HUES64 (cell line): ENCODE data around the gene LIMS3.
"Not testable (repeated sequence)": the region's sequence is repeated elsewhere in the genome, so short reads cannot be mapped to it uniquely, and the experiment has no call there.

Experiments
- H3K27ac ChIP-seq: 2 replicates; pipeline ENCODE4 v1.7.0; 2013; ENCODE audit warnings: low read depth, low read length, inconsistent platforms
- H3K27me3 ChIP-seq: 2 replicates; pipeline ENCODE4 v1.6.1; 2013; ENCODE audit warnings: mild to moderate bottlenecking, low read length; ENCODE audit not compliant: insufficient read depth
- H3K36me3 ChIP-seq: 2 replicates; pipeline ENCODE4 v1.6.1; 2013; ENCODE audit warnings: mild to moderate bottlenecking, low read length; ENCODE audit not compliant: insufficient read depth
- H3K4me1 ChIP-seq: 2 replicates; pipeline ENCODE4 v1.6.1; 2013; ENCODE audit warnings: mild to moderate bottlenecking, low read length, moderate library complexity; ENCODE audit not compliant: insufficient read depth
- H3K4me3 ChIP-seq: 2 replicates; pipeline ENCODE4 v1.5.1; 2013; ENCODE audit warnings: mild to moderate bottlenecking, low read length, moderate library complexity
- H3K9ac ChIP-seq: 2 replicates; pipeline ENCODE4 v1.6.1; 2013; ENCODE audit warnings: mild to moderate bottlenecking, low read depth, low read length
- H3K9me3 ChIP-seq: 2 replicates; pipeline ENCODE4 v1.6.1; 2013; ENCODE audit warnings: low read depth, low read length; ENCODE audit not compliant: insufficient read depth
- WGBS: fragments of 150-250, 120-280 bp; methylation state at CpG from one replicate; pipeline ENCODE4 v1.1.7; 2013; ENCODE audit warnings: missing lambda C conversion rate; 5-methylcytosine and 5-hydroxymethylcytosine counted together

Gene LIMS3

DNA sequence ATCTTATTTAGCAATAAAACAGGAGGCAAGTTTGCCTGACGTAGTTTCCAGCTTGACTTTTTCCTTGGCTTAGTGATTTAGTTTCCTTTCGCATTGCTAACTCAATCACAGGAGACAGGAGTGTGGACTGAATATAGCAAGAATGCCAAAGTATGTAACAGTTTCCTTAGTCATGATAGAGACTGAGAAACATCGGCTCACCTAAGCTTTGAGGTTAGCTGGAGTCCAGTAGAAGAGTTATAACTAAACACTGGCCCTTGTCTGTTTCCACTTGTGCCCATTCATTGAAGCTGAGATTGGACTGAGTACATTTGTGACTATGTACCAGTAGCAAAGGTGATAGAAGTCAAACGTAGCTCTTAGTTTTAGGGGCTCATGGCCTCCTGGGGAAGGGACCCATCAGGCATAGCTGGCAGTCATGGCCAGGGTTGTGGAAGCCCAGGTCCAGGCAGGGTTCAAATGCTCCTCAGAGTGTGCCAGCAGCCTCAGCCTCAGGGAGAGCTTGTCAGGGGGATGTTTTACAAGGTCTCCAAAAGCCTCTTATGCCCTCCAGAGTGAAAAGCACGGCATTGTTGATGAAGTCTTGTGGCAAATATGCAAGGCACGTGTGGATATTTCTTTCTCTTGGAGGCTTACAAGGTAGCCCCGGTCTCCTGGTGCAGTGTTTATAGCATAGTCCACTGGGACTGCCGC is 573 bp upstream of the LIMS3 start:
- not testable (repeated sequence) for H3K9ac ChIP-seq, H3K27ac ChIP-seq, H3K36me3 ChIP-seq, H3K4me1 ChIP-seq, H3K9me3 ChIP-seq, H3K4me3 ChIP-seq, H3K27me3 ChIP-seq
- no CpG with 5 or more reads among the region's 8 CpGs for WGBS

DNA sequence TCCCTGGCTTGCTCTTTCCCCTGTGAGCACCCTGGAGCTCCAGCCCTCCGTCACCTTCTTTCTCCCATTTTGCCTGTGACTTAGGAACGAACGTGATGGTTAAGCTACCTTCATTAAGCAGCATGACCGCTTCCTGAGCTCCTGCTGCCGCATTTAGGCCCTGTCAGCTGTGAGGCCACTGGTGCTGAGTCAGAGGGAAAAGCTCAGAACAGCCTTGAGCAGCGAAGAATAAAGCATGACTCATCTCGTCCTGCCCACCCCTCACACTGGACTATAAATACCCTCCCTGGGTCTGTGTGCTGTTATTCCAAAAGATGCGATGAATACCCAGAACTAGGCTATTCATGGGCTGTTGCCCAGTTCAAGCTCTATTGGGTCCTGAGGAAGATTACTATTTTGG is 7.3 kb downstream of the LIMS3 start:
- not testable (repeated sequence) for H3K9me3 ChIP-seq, H3K27ac ChIP-seq, H3K9ac ChIP-seq, H3K27me3 ChIP-seq, H3K4me3 ChIP-seq, H3K36me3 ChIP-seq, H3K4me1 ChIP-seq
- no CpG with 5 or more reads among the region's 8 CpGs for whole genome bisulfite sequencing

- not testable (repeated sequence) for H3K36me3 ChIP-seq, H3K9ac ChIP-seq, H3K4me1 ChIP-seq, H3K27me3 ChIP-seq, H3K9me3 ChIP-seq, H3K4me3 ChIP-seq, H3K27ac ChIP-seq
- WGBS: no CpG with 5 or more reads among the region's 2 CpGs
Measured at GRCh38 chr2:109908626-109909025, 10.1 kb downstream of the LIMS3 start.

- H3K27ac ChIP-seq, H3K4me1 ChIP-seq, H3K36me3 ChIP-seq, H3K4me3 ChIP-seq, H3K9me3 ChIP-seq, H3K9ac ChIP-seq, H3K27me3 ChIP-seq: not testable (repeated sequence)
Measured at GRCh38 chr2:109910789-109911188, 12.3 kb downstream of the LIMS3 start.

DNA sequence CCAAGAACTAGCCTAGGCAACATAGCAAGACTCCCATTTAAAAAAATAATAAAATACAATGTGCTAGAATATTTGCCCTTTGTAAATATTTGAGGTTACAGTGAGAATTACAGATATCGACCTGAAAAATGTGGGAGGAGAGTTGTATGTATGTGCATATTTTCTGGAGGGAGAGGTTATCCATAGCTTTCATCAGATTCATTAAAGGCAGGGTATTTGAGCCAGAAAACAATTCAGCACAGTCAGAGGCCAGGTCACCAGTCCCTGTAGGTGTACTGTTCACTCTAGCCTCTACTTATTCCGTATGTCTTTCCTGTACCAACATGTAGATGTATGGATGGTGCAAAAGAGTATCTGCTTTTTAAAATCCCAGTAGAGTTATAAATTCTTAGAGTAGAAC is 15.4 kb downstream of the LIMS3 start:
- not testable (repeated sequence) for H3K27ac ChIP-seq, H3K9ac ChIP-seq, H3K27me3 ChIP-seq, H3K4me3 ChIP-seq, H3K36me3 ChIP-seq, H3K4me1 ChIP-seq, H3K9me3 ChIP-seq
- WGBS: no CpG with 5 or more reads among the region's 2 CpGs

GRCh38 chr2:109914552-109914951 is 16.1 kb downstream of the LIMS3 start:
- not testable (repeated sequence) for H3K36me3 ChIP-seq, H3K4me3 ChIP-seq, H3K27me3 ChIP-seq, H3K9me3 ChIP-seq, H3K9ac ChIP-seq, H3K4me1 ChIP-seq, H3K27ac ChIP-seq
- no CpG with 5 or more reads among the region's 7 CpGs for WGBS

DNA sequence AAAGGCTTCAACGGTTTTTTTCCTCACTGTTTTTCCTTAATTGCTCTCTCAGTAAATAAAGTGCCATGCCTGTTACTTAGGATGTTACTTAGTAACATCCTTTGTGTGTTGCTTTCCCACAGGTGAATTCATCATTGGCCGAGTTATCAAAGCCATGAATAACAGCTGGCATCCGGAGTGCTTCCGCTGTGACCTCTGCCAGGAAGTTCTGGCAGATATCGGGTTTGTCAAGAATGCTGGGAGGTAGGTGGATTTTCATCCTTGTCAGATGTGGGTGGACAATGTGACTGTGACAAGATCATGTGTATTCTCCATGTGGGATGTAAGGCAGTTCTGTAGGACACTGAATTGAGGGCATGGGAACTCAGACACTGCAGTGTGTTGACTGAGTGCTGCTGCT is 17.3 kb downstream of the LIMS3 start:
- H3K36me3 ChIP-seq, H3K27me3 ChIP-seq, H3K9ac ChIP-seq, H3K9me3 ChIP-seq, H3K27ac ChIP-seq, H3K4me3 ChIP-seq, H3K4me1 ChIP-seq: not testable (repeated sequence)
- no CpG with 5 or more reads among the region's 5 CpGs for WGBS

GRCh38 chr2:109920162-109920561 is 21.7 kb downstream of the LIMS3 start:
- H3K4me1 ChIP-seq, H3K9ac ChIP-seq, H3K36me3 ChIP-seq, H3K4me3 ChIP-seq, H3K27ac ChIP-seq, H3K9me3 ChIP-seq, H3K27me3 ChIP-seq: not testable (repeated sequence)
- WGBS: no CpG with 5 or more reads among the region's 2 CpGs

DNA sequence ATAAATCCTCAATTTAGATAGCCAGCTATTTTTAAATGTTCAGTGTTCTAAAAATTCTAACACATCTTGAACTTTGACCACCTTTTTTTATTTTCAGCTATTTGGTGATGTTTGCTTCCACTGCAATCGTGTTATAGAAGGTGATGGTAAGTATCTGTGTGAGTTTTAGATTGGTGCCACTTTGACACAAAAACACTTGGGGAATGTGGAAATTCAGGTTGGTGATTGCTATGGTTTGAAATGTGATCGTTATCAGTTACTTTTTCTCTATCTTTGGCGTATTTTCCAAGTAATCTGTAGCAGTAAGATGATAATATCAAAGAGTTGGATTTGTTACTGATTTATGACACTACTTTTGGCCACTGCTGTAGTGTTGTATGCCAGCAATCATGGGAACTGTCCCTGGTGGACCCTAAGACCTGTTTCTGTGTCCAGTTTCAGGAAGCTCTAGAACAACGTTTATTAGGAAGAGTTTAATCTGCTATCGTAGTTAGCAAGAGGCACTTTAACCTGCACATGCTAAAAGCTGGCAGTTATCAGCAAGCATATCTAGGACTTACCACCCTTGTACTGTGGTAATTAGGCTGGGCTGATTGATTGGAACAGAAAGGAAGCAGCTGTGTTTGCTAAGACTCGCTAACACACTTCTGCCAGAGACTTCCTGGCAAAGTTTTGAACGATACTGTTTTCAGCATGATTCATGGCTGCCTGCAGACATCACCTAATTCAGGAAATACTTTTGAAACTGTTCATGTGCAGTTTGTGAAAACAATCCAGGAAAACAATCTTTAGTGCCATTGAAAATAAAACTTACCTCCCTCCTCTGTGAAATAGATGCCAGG is 23.3 kb downstream of the LIMS3 start:
- not testable (repeated sequence) for H3K4me1 ChIP-seq, H3K27me3 ChIP-seq, H3K27ac ChIP-seq, H3K9ac ChIP-seq, H3K36me3 ChIP-seq, H3K4me3 ChIP-seq, H3K9me3 ChIP-seq
- no CpG with 5 or more reads among the region's 7 CpGs for WGBS

GRCh38 chr2:109924481-109924880 is 26.0 kb downstream of the LIMS3 start:
- WGBS: no CpG with 5 or more reads among the region's 2 CpGs
- not testable (repeated sequence) for H3K9me3 ChIP-seq, H3K27ac ChIP-seq, H3K36me3 ChIP-seq, H3K4me3 ChIP-seq, H3K9ac ChIP-seq, H3K27me3 ChIP-seq, H3K4me1 ChIP-seq

DNA sequence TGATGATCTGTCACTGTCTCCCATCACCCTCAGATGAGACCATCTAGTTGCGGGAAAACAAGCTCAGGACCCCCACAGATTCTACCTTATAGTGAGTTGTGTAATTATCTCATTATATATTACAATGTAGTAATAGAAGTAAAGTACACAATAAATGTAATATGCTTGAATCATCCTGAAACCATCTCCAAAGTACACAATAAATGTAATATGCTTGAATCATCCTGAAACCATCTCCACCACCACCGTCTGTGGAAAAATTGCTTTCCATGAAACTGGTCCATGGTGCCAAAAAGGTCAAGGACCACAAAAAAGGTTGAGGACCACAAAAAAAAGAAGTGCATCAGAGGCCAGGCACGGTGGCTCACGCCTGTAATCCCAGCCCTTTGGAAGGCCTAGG is 29.3 kb downstream of the LIMS3 start:
- H3K4me3 ChIP-seq, H3K36me3 ChIP-seq, H3K27me3 ChIP-seq, H3K9ac ChIP-seq, H3K4me1 ChIP-seq, H3K27ac ChIP-seq, H3K9me3 ChIP-seq: not testable (repeated sequence)
- no CpG with 5 or more reads among the region's 4 CpGs for WGBS

- WGBS: no CpG with 5 or more reads among the region's 1 CpG
- not testable (repeated sequence) for H3K4me1 ChIP-seq, H3K9me3 ChIP-seq, H3K27me3 ChIP-seq, H3K36me3 ChIP-seq, H3K9ac ChIP-seq, H3K4me3 ChIP-seq, H3K27ac ChIP-seq
Measured at GRCh38 chr2:109929222-109929621, 30.7 kb downstream of the LIMS3 start.
